ENCODE measurements around the gene DTNA. TPM values are rescaled to one million over a fixed set of nuclear protein-coding genes. Genes with fewer than 3 reads are reported as not detected.

Gene DTNA
- total and polyA plus RNA-seq, 2 donors (not counting 1 experiment from before 2014, with no cell fraction given), result 38.8 to 49.8 TPM

- Histone ChIP-seq H3K9ac (ENCODE audit: insufficient read depth, low read length) (no peak overlapping the region), H3K4me1 (ENCODE audit: control insufficient read depth, extremely low read depth, insufficient read depth, low read length) (no peaks in the 10 kb centered on the region), H3K27ac (ENCODE audit: insufficient read depth, low read length) (no peak overlapping the region), H3K36me3 (ENCODE audit: control insufficient read depth, insufficient read depth, low read length) (no peaks in the 10 kb centered on the region), H4K20me1 (ENCODE audit: control insufficient read depth, extremely low read depth, insufficient read depth, low read length) (no peaks in the 10 kb centered on the region), H3K27me3 (ENCODE audit: control insufficient read depth, insufficient read depth, low read length) (no peaks in the 10 kb centered on the region), H2AFZ (ENCODE audit: low read length) (no peak overlapping the region), H3K9me3 (ENCODE audit: control insufficient read depth, insufficient read depth, low read depth, low read length) (no peaks in the 10 kb centered on the region), H3K79me2 (ENCODE audit: control insufficient read depth, insufficient read depth, low read length) (no peaks in the 10 kb centered on the region), H3K4me3 (replicated peaks in 1 of 4; ENCODE audit: control extremely low read depth in 1 of 4, insufficient read depth in 1 of 4, low read depth in 3 of 4, low read length in 4 of 4) (no peak overlapping the region), H3K4me2 (ENCODE audit: extremely low read depth, insufficient read depth, low read length) (peak overlapping the region; percentile 42)
- no peak for TF ChIP-seq EZH2 (IDR thresholded peaks at IDR 0.05; ENCODE audit: low read length, missing control alignments)
- no peak for TF ChIP-seq CTCF (conservative IDR thresholded peaks at IDR 0.05 in 1 of 2, IDR thresholded peaks at IDR 0.05 in 1 of 2; ENCODE audit: low read depth in 1 of 2, low read length in 2 of 2)
- DNase-seq (ENCODE audit: low read depth in 2 of 2), result peak; percentile 9 to 68
Measured at GRCh38 chr18:34738175-34738894, 28.2 kb downstream of the DTNA start.

GRCh38 chr18:34740101-34740500 is 30.0 kb downstream of the DTNA start:
- Histone ChIP-seq H3K27me3 (ENCODE audit: control insufficient read depth, insufficient read depth, low read length) (no peaks in the 10 kb centered on the region), H4K20me1 (ENCODE audit: control insufficient read depth, extremely low read depth, insufficient read depth, low read length) (no peaks in the 10 kb centered on the region), H2AFZ (ENCODE audit: low read length) (no peak overlapping the region), H3K9me3 (ENCODE audit: control insufficient read depth, insufficient read depth, low read depth, low read length) (no peaks in the 10 kb centered on the region), H3K27ac (ENCODE audit: insufficient read depth, low read length) (no peak overlapping the region), H3K4me1 (ENCODE audit: control insufficient read depth, extremely low read depth, insufficient read depth, low read length) (no peaks in the 10 kb centered on the region), H3K79me2 (ENCODE audit: control insufficient read depth, insufficient read depth, low read length) (no peaks in the 10 kb centered on the region), H3K36me3 (ENCODE audit: control insufficient read depth, insufficient read depth, low read length) (no peaks in the 10 kb centered on the region), H3K4me3 (replicated peaks in 1 of 4; ENCODE audit: control extremely low read depth in 1 of 4, insufficient read depth in 1 of 4, low read depth in 3 of 4, low read length in 4 of 4) (no peak overlapping the region), H3K9ac (ENCODE audit: insufficient read depth, low read length) (no peak overlapping the region), H3K4me2 (ENCODE audit: extremely low read depth, insufficient read depth, low read length) (no peak overlapping the region)
- TF ChIP-seq EZH2 (IDR thresholded peaks at IDR 0.05; ENCODE audit: low read length, missing control alignments) (no peak), CTCF (conservative IDR thresholded peaks at IDR 0.05 in 1 of 2, IDR thresholded peaks at IDR 0.05 in 1 of 2; ENCODE audit: low read depth in 1 of 2, low read length in 2 of 2) (no peak)
- no peak for DNase-seq (ENCODE audit: low read depth in 2 of 2)

GRCh38 chr18:34740724-34741123 is 30.6 kb downstream of the DTNA start:
- no peak overlapping the region for H3K9ac ChIP-seq (ENCODE audit: insufficient read depth, low read length)
- H3K4me1 ChIP-seq (ENCODE audit: control insufficient read depth, extremely low read depth, insufficient read depth, low read length), result no peaks in the 10 kb centered on the region
- no peak overlapping the region for H2AFZ ChIP-seq (ENCODE audit: low read length)
- no peaks in the 10 kb centered on the region for H3K79me2 ChIP-seq (ENCODE audit: control insufficient read depth, insufficient read depth, low read length)
- DNase-seq (ENCODE audit: low read depth in 2 of 2), result no peak
- no peaks in the 10 kb centered on the region for H3K27me3 ChIP-seq (ENCODE audit: control insufficient read depth, insufficient read depth, low read length)
- no peaks in the 10 kb centered on the region for H4K20me1 ChIP-seq (ENCODE audit: control insufficient read depth, extremely low read depth, insufficient read depth, low read length)
- H3K36me3 ChIP-seq (ENCODE audit: control insufficient read depth, insufficient read depth, low read length), result no peaks in the 10 kb centered on the region
- TF ChIP-seq CTCF (conservative IDR thresholded peaks at IDR 0.05 in 1 of 2, IDR thresholded peaks at IDR 0.05 in 1 of 2; ENCODE audit: low read depth in 1 of 2, low read length in 2 of 2), result no peak
- TF ChIP-seq EZH2 (IDR thresholded peaks at IDR 0.05; ENCODE audit: low read length, missing control alignments), result no peak
- H3K4me2 ChIP-seq (ENCODE audit: extremely low read depth, insufficient read depth, low read length), result no peak overlapping the region
- H3K27ac ChIP-seq (ENCODE audit: insufficient read depth, low read length), result no peak overlapping the region
- H3K4me3 ChIP-seq (replicated peaks in 1 of 4; ENCODE audit: control extremely low read depth in 1 of 4, insufficient read depth in 1 of 4, low read depth in 3 of 4, low read length in 4 of 4), result no peak overlapping the region
- no peaks in the 10 kb centered on the region for H3K9me3 ChIP-seq (ENCODE audit: control insufficient read depth, insufficient read depth, low read depth, low read length)

Data from fibroblast of lung (primary cell).